SH-SY5Y (cell line): ENCODE results near the gene SAP25.

Experiments used
- GATA2 ChIP-seq: IDR thresholded peaks from 2 replicates; pipeline ENCODE4 v1.6.1; 2011; ENCODE audit warnings: mild to moderate bottlenecking, low read depth, low read length
- GATA3 ChIP-seq: IDR thresholded peaks from 2 replicates; pipeline ENCODE4 v1.6.1; 2011; ENCODE audit warnings: low read depth, mild to moderate bottlenecking, low read length, moderate library complexity

DNA sequence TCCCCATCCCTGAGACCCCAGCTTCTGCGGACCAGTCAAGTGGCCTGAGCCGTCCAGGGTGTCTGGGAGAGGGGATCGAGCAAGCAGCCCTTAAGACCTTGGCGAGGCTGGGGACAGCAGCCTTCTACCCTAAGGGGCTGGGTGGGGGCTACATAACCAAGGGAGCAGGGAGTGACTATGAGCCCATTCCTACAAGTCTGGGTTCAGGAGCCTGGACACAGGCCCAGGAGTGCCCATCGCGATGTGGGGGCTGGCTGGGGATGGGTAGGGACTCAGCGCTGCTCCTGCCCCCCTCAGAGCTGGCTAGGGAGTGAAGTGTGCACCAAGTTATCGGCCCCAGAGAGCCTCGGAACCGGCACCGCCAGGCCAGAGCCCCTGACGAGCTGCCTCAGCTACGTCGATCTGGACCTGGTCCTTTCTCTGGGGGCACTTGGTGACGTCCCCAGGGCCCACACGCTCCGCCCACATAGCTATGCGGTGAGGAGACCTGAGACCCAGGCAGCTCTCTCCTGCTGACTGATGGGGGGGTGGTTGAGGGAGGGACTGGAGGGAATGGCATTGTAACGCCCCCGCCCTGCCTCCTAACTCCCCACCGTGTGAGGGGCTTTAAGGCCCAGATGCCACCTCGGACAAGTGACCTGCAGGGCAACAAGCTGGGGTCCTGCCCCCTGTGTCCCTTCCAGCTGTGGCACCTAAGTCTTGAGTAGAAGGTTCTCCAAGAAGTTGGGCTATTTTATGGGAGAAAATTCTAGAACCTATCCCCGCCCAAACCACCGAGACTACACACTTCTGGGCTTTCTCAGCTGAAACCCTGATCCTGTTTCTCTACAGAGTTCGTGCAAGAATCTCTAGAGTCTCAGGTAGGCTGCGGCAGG lies 2.5 kb downstream of the SAP25 start:
- TF ChIP-seq GATA3: no peak
- TF ChIP-seq GATA2: no peak
